ENCODE data around the gene PRR5.

PRR5 gene

GRCh38 chr22:44707178-44707577 lies 5.2 kb downstream of the PRR5 start:
- Histone ChIP-seq H3K27me3 (ENCODE audit: control insufficient read depth, insufficient read depth, low read length) (peaks cover 14% of the 10 kb centered on the region), H3K9me3 (ENCODE audit: control insufficient read depth, insufficient read depth, low read length) (no peaks in the 10 kb centered on the region), H3K9ac (ENCODE audit: low read depth, low read length) (no peak overlapping the region), H3K27ac (ENCODE audit: low read depth, low read length) (no peak overlapping the region), H3K36me3 (ENCODE audit: control insufficient read depth, insufficient read depth, low read length) (no peaks in the 10 kb centered on the region), H3K4me3 (ENCODE audit: low read depth, low read length) (no peak overlapping the region), H3K4me1 (ENCODE audit: control insufficient read depth, insufficient read depth, low read length) (peaks cover 16% of the 10 kb centered on the region)

GRCh38 chr22:44707752-44708151 lies 5.7 kb downstream of the PRR5 start:
- Histone ChIP-seq H3K27me3 (ENCODE audit: control insufficient read depth, insufficient read depth, low read length) (peaks cover 13% of the 10 kb centered on the region), H3K27ac (ENCODE audit: low read depth, low read length) (no peak overlapping the region), H3K9ac (ENCODE audit: low read depth, low read length) (no peak overlapping the region), H3K36me3 (ENCODE audit: control insufficient read depth, insufficient read depth, low read length) (no peaks in the 10 kb centered on the region), H3K4me3 (ENCODE audit: low read depth, low read length) (no peak overlapping the region), H3K9me3 (ENCODE audit: control insufficient read depth, insufficient read depth, low read length) (no peaks in the 10 kb centered on the region), H3K4me1 (ENCODE audit: control insufficient read depth, insufficient read depth, low read length) (peaks cover 16% of the 10 kb centered on the region)

- Histone ChIP-seq H3K27ac (ENCODE audit: low read depth, low read length) (no peak overlapping the region), H3K36me3 (ENCODE audit: control insufficient read depth, insufficient read depth, low read length) (no peaks in the 10 kb centered on the region), H3K4me1 (ENCODE audit: control insufficient read depth, insufficient read depth, low read length) (peaks cover 7% of the 10 kb centered on the region; the same call in 1 of the 2 replicates), H3K27me3 (ENCODE audit: control insufficient read depth, insufficient read depth, low read length) (no peaks in the 10 kb centered on the region), H3K4me3 (ENCODE audit: low read depth, low read length) (no peak overlapping the region), H3K9ac (ENCODE audit: low read depth, low read length) (no peak overlapping the region), H3K9me3 (ENCODE audit: control insufficient read depth, insufficient read depth, low read length) (no peaks in the 10 kb centered on the region)
Observed at GRCh38 chr22:44709881-44710392, 7.9 kb downstream of the PRR5 start.

- peaks cover 7% of the 10 kb centered on the region; the same call in 1 of the 2 replicates for H3K4me1 ChIP-seq (ENCODE audit: control insufficient read depth, insufficient read depth, low read length)
- no peaks in the 10 kb centered on the region for H3K9me3 ChIP-seq (ENCODE audit: control insufficient read depth, insufficient read depth, low read length)
- no peaks in the 10 kb centered on the region for H3K27me3 ChIP-seq (ENCODE audit: control insufficient read depth, insufficient read depth, low read length)
- H3K27ac ChIP-seq (ENCODE audit: low read depth, low read length), result no peak overlapping the region
- H3K9ac ChIP-seq (ENCODE audit: low read depth, low read length), result no peak overlapping the region
- H3K36me3 ChIP-seq (ENCODE audit: control insufficient read depth, insufficient read depth, low read length), result no peaks in the 10 kb centered on the region
- H3K4me3 ChIP-seq (ENCODE audit: low read depth, low read length), result no peak overlapping the region
Observed at GRCh38 chr22:44710474-44711240, 8.7 kb downstream of the PRR5 start.

- Histone ChIP-seq H3K9ac (ENCODE audit: low read depth, low read length) (no peak overlapping the region), H3K9me3 (ENCODE audit: control insufficient read depth, insufficient read depth, low read length) (no peaks in the 10 kb centered on the region), H3K27ac (ENCODE audit: low read depth, low read length) (no peak overlapping the region), H3K27me3 (ENCODE audit: control insufficient read depth, insufficient read depth, low read length) (no peaks in the 10 kb centered on the region), H3K4me1 (ENCODE audit: control insufficient read depth, insufficient read depth, low read length) (peaks cover 4% of the 10 kb centered on the region; the same call in 1 of the 2 replicates), H3K4me3 (ENCODE audit: low read depth, low read length) (no peak overlapping the region), H3K36me3 (ENCODE audit: control insufficient read depth, insufficient read depth, low read length) (no peaks in the 10 kb centered on the region)
Observed at GRCh38 chr22:44711241-44711560, 9.2 kb downstream of the PRR5 start.

- Histone ChIP-seq H3K4me3 (ENCODE audit: low read depth, low read length) (no peak overlapping the region), H3K9ac (ENCODE audit: low read depth, low read length) (no peak overlapping the region), H3K36me3 (ENCODE audit: control insufficient read depth, insufficient read depth, low read length) (no peaks in the 10 kb centered on the region), H3K27me3 (ENCODE audit: control insufficient read depth, insufficient read depth, low read length) (no peaks in the 10 kb centered on the region), H3K4me1 (ENCODE audit: control insufficient read depth, insufficient read depth, low read length) (no peaks in the 10 kb centered on the region; the same call in 1 of the 2 replicates), H3K9me3 (ENCODE audit: control insufficient read depth, insufficient read depth, low read length) (no peaks in the 10 kb centered on the region), H3K27ac (ENCODE audit: low read depth, low read length) (no peak overlapping the region)
Observed at GRCh38 chr22:44711690-44712555, 9.9 kb downstream of the PRR5 start.

GRCh38 chr22:44712962-44713361 lies 11.0 kb downstream of the PRR5 start:
- no peak overlapping the region for H3K9ac ChIP-seq (ENCODE audit: low read depth, low read length)
- no peaks in the 10 kb centered on the region for H3K36me3 ChIP-seq (ENCODE audit: control insufficient read depth, insufficient read depth, low read length)
- H3K9me3 ChIP-seq (ENCODE audit: control insufficient read depth, insufficient read depth, low read length), result no peaks in the 10 kb centered on the region
- H3K4me3 ChIP-seq (ENCODE audit: low read depth, low read length), result no peak overlapping the region
- no peaks in the 10 kb centered on the region for H3K27me3 ChIP-seq (ENCODE audit: control insufficient read depth, insufficient read depth, low read length)
- H3K27ac ChIP-seq (ENCODE audit: low read depth, low read length), result no peak overlapping the region
- H3K4me1 ChIP-seq (ENCODE audit: control insufficient read depth, insufficient read depth, low read length), result no peaks in the 10 kb centered on the region; the same call in 1 of the 2 replicates

GRCh38 chr22:44714703-44715350 lies 12.8 kb downstream of the PRR5 start:
- H3K27me3 ChIP-seq (ENCODE audit: control insufficient read depth, insufficient read depth, low read length), result no peaks in the 10 kb centered on the region
- H3K9ac ChIP-seq (ENCODE audit: low read depth, low read length), result no peak overlapping the region
- no peak overlapping the region for H3K4me3 ChIP-seq (ENCODE audit: low read depth, low read length)
- H3K36me3 ChIP-seq (ENCODE audit: control insufficient read depth, insufficient read depth, low read length), result no peaks in the 10 kb centered on the region
- H3K9me3 ChIP-seq (ENCODE audit: control insufficient read depth, insufficient read depth, low read length), result no peaks in the 10 kb centered on the region
- H3K4me1 ChIP-seq (ENCODE audit: control insufficient read depth, insufficient read depth, low read length), result no peaks in the 10 kb centered on the region; the same call in 1 of the 2 replicates
- no peak overlapping the region for H3K27ac ChIP-seq (ENCODE audit: low read depth, low read length)

GRCh38 chr22:44718418-44718817 lies 16.4 kb downstream of the PRR5 start:
- Histone ChIP-seq H3K9ac (ENCODE audit: low read depth, low read length) (no peak overlapping the region), H3K9me3 (ENCODE audit: control insufficient read depth, insufficient read depth, low read length) (no peaks in the 10 kb centered on the region), H3K36me3 (ENCODE audit: control insufficient read depth, insufficient read depth, low read length) (no peaks in the 10 kb centered on the region), H3K4me1 (ENCODE audit: control insufficient read depth, insufficient read depth, low read length) (0 out of 2 replicates have a peak, but pooled peaks cover 4% of the 10 kb centered on the region), H3K27ac (ENCODE audit: low read depth, low read length) (no peak overlapping the region), H3K27me3 (ENCODE audit: control insufficient read depth, insufficient read depth, low read length) (no peaks in the 10 kb centered on the region), H3K4me3 (ENCODE audit: low read depth, low read length) (no peak overlapping the region)

- Histone ChIP-seq H3K27ac (ENCODE audit: low read depth, low read length) (no peak overlapping the region), H3K36me3 (ENCODE audit: control insufficient read depth, insufficient read depth, low read length) (no peaks in the 10 kb centered on the region), H3K9me3 (ENCODE audit: control insufficient read depth, insufficient read depth, low read length) (no peaks in the 10 kb centered on the region), H3K27me3 (ENCODE audit: control insufficient read depth, insufficient read depth, low read length) (no peaks in the 10 kb centered on the region), H3K4me3 (ENCODE audit: low read depth, low read length) (no peak overlapping the region), H3K9ac (ENCODE audit: low read depth, low read length) (no peak overlapping the region), H3K4me1 (ENCODE audit: control insufficient read depth, insufficient read depth, low read length) (0 out of 2 replicates have a peak, but pooled peaks cover 4% of the 10 kb centered on the region)
Observed at GRCh38 chr22:44719586-44720368, 17.8 kb downstream of the PRR5 start.

Data from HUES48 (cell line).